Measurements from ENCODE around the gene DVL2.

- no peak for TF ChIP-seq CTCF (IDR thresholded peaks at IDR 0.05)
- TF ChIP-seq POLR2A (IDR thresholded peaks at IDR 0.05) = no peak
Measured at GRCh38 chr17:7215136-7215638, 19.1 kb downstream of the DVL2 start.
